H9 (cell line): ENCODE data around the gene VPS45. TPM values are rescaled to one million over a fixed set of nuclear protein-coding genes. Genes with fewer than 3 reads are reported as not detected.

Experiments
- DNase-seq: peaks from one replicate; pipeline ENCODE4 v3.0.0-alpha.2; 2017
- H2AFZ ChIP-seq: one replicate; pipeline ENCODE4 v1.6.1; 2013; ENCODE audit warnings: mild to moderate bottlenecking, low read length, control low read depth, moderate library complexity
- H2AK5ac ChIP-seq: 2 replicates; pipeline ENCODE4 v1.6.1; 2013; ENCODE audit warnings: low read length, control low read depth, mixed read lengths; ENCODE audit not compliant: insufficient read length
- H2BK120ac ChIP-seq: one replicate; pipeline ENCODE4 v1.6.1; 2013; ENCODE audit warnings: low read depth, mild to moderate bottlenecking, low read length, control low read depth, inconsistent platforms; ENCODE audit not compliant: poor library complexity, severe bottlenecking
- H2BK12ac ChIP-seq: 2 replicates; pipeline ENCODE4 v1.6.1; 2013; ENCODE audit warnings: low read length, control low read depth, mixed read lengths, low read depth; ENCODE audit not compliant: insufficient read length
- H2BK15ac ChIP-seq: 2 replicates; pipeline ENCODE4 v1.6.1; 2013; ENCODE audit warnings: low read depth, low read length, control low read depth
- H2BK20ac ChIP-seq: one replicate; pipeline ENCODE4 v1.6.1; 2013; ENCODE audit warnings: low read depth, mild to moderate bottlenecking, low read length, control low read depth, inconsistent platforms; ENCODE audit not compliant: poor library complexity, severe bottlenecking
- H2BK5ac ChIP-seq: 2 replicates; pipeline ENCODE4 v1.6.1; 2013; ENCODE audit warnings: low read length, control low read depth, mixed read lengths; ENCODE audit not compliant: insufficient read length
- H3K14ac ChIP-seq: 2 replicates; pipeline ENCODE4 v1.6.1; 2013; ENCODE audit warnings: low read length, control low read depth; ENCODE audit not compliant: insufficient read depth
- H3K18ac ChIP-seq: 2 replicates; pipeline ENCODE4 v1.6.1; 2013; ENCODE audit warnings: low read depth, mild to moderate bottlenecking, mixed read lengths, low read length, control low read depth; ENCODE audit not compliant: insufficient read length
- H3K23ac ChIP-seq: 2 replicates; pipeline ENCODE4 v1.6.1; 2013; ENCODE audit warnings: low read length, control low read depth, mixed read lengths, low read depth; ENCODE audit not compliant: insufficient read length
- H3K23me2 ChIP-seq: 2 replicates; pipeline ENCODE4 v1.6.1; 2013; ENCODE audit warnings: low read depth, mild to moderate bottlenecking, mixed read lengths, low read length, control low read depth; ENCODE audit not compliant: insufficient read length, poor library complexity, severe bottlenecking
- H3K27ac ChIP-seq: 2 replicates; pipeline ENCODE4 v1.5.1; 2013; ENCODE audit warnings: low read length, control low read depth, mixed read lengths, low read depth; ENCODE audit not compliant: insufficient read length
- H3K27me3 ChIP-seq: 2 replicates; pipeline ENCODE4 v1.6.1; 2013; ENCODE audit warnings: low read length, control low read depth, inconsistent platforms; ENCODE audit not compliant: insufficient read depth
- H3K4ac ChIP-seq: 2 replicates; pipeline ENCODE4 v1.6.1; 2013; ENCODE audit warnings: low read depth, mild to moderate bottlenecking, control low read depth, inconsistent platforms, low read length, moderate library complexity
- H3K4me1 ChIP-seq: 2 replicates; pipeline ENCODE4 v1.6.1; 2013; ENCODE audit warnings: low read length, control low read depth, inconsistent platforms; ENCODE audit not compliant: insufficient read depth
- H3K4me2 ChIP-seq: 2 replicates; pipeline ENCODE4 v1.6.1; 2013; ENCODE audit warnings: low read length, control low read depth, mixed read lengths; ENCODE audit not compliant: insufficient read length, insufficient read depth
- H3K56ac ChIP-seq: 2 replicates; pipeline ENCODE4 v1.6.1; 2013; ENCODE audit warnings: low read depth, mild to moderate bottlenecking, mixed read lengths, low read length, control low read depth; ENCODE audit not compliant: insufficient read length
- H3K79me1 ChIP-seq: 2 replicates; pipeline ENCODE4 v1.6.1; 2013; ENCODE audit warnings: low read depth, mild to moderate bottlenecking, moderate library complexity, low read length, control low read depth, inconsistent platforms; ENCODE audit not compliant: insufficient read depth, poor library complexity, severe bottlenecking
- H3K79me2 ChIP-seq: 2 replicates; pipeline ENCODE4 v1.6.1; 2013; ENCODE audit warnings: low read length, control low read depth, inconsistent platforms; ENCODE audit not compliant: insufficient read depth
- H3K9ac ChIP-seq: 2 replicates; pipeline ENCODE4 v1.6.1; 2013; ENCODE audit warnings: low read length, control low read depth, mixed read lengths; ENCODE audit not compliant: insufficient read length; ENCODE audit errors: extremely low read depth
- H3K9me3 ChIP-seq: one replicate; pipeline ENCODE4 v1.6.1; 2013; ENCODE audit warnings: low read depth, low read length, inconsistent platforms; ENCODE audit not compliant: control insufficient read depth
- H3T11ph ChIP-seq: one replicate; pipeline ENCODE4 v1.6.1; 2013; ENCODE audit warnings: mild to moderate bottlenecking, low read length, control low read depth, inconsistent platforms
- H4K20me1 ChIP-seq: one replicate; pipeline ENCODE4 v1.6.1; 2013; ENCODE audit not compliant: control insufficient read depth, insufficient read length, insufficient read depth
- H4K5ac ChIP-seq: 2 replicates; pipeline ENCODE4 v1.6.1; 2013; ENCODE audit warnings: low read depth, mild to moderate bottlenecking, mixed read lengths, low read length, control low read depth; ENCODE audit not compliant: insufficient read length
- H4K8ac ChIP-seq: replicated peaks from 2 replicates; pipeline ENCODE4 v1.6.1; 2013; ENCODE audit warnings: low read length, control low read depth, mixed read lengths, low read depth; ENCODE audit not compliant: insufficient read length
- H4K91ac ChIP-seq: 2 replicates; pipeline ENCODE4 v1.6.1; 2013; ENCODE audit warnings: low read depth, mild to moderate bottlenecking, moderate library complexity, mixed read lengths, low read length, control low read depth; ENCODE audit not compliant: insufficient read length
- H3K27ac Mint-ChIP-seq, 3 experiments: 2 replicates in 2 of 3; 3 replicates in 1 of 3; pipeline ENCODE4 v1.8.0; 2020 to 2021; ENCODE audit warnings: mixed read lengths in 3 of 3, mild to moderate bottlenecking in 1 of 3, moderate library complexity in 1 of 3
- H3K27me3 Mint-ChIP-seq: 2 replicates; pipeline ENCODE4 v1.8.0; 2021; ENCODE audit warnings: low read depth, mild to moderate bottlenecking, moderate library complexity, mixed read lengths
- H3K36me3 Mint-ChIP-seq, 3 experiments: 2 replicates in 2 of 3; 3 replicates in 1 of 3; pipeline ENCODE4 v1.8.0; 2020 to 2021; ENCODE audit warnings: low read depth in 3 of 3, mixed read lengths in 3 of 3; ENCODE audit not compliant: insufficient read depth in 1 of 3
- H3K4me1 Mint-ChIP-seq, 2 experiments: 2 replicates each; pipeline ENCODE4 v1.8.0; 2020; ENCODE audit warnings: mixed read lengths in 2 of 2
- H3K4me3 Mint-ChIP-seq, 2 experiments: 2 replicates in 1 of 2; 3 replicates in 1 of 2; pipeline ENCODE4 v1.8.0; 2020 to 2021; ENCODE audit warnings: mild to moderate bottlenecking in 2 of 2, mixed read lengths in 2 of 2, moderate library complexity in 1 of 2
- H3K9me3 Mint-ChIP-seq, 2 experiments: 2 replicates in 1 of 2; 3 replicates in 1 of 2; pipeline ENCODE4 v1.8.0; 2020; ENCODE audit warnings: mild to moderate bottlenecking in 2 of 2, mixed read lengths in 2 of 2, moderate library complexity in 1 of 2
- CTCF ChIP-seq: fragments of 200-600 bp; sonication (generic); conservative IDR thresholded peaks from 3 replicates; pipeline ENCODE4 v1.8.0; 2021; ENCODE audit warnings: antibody characterized with exemption, mild to moderate bottlenecking
- WGBS: extraction: QIAGEN DNeasy Blood & Tissue Kit; methylation state at CpG from one replicate; pipeline ENCODE4 v1.1.7; 2013; ENCODE audit warnings: missing lambda C conversion rate, low lambda C conversion rate, mixed read lengths; ENCODE audit not compliant: insufficient read length; ENCODE audit errors: extremely low coverage; 5-methylcytosine and 5-hydroxymethylcytosine counted together
- total RNA-seq: library from RNA; stranded (reverse); gene quantifications from 2 replicates; pipeline ENCODE4 v1.2.1, GENCODE V29; 2021

The VPS45 gene
- total RNA-seq, 1 experiment from 2014 or later = 31.8 TPM

- Mint-ChIP-seq H3K4me3 (peak overlapping the region; percentile 94 to 96), H3K4me1 (peaks cover 19 to 20% of the 10 kb centered on the region in 2 experiments), H3K27ac (no peak overlapping the region; a peak in 1 of 7 replicates), H3K27me3 (no peaks in the 10 kb centered on the region), H3K9me3 (no peaks in the 10 kb centered on the region), H3K36me3 (peaks cover 3 to 27% (median 27%) of the 10 kb centered on the region in 3 experiments; a peak in 6 of 7 replicates)
- Histone ChIP-seq H3K79me1 (no peaks in the 10 kb centered on the region), H3K14ac (no peak overlapping the region), H2BK20ac (no peak overlapping the region), H3K18ac (no peak overlapping the region), H3K23me2 (peaks cover 4% of the 10 kb centered on the region), H3K56ac (no peak overlapping the region), H4K8ac (no peak overlapping the region), H3K27me3 (no peaks in the 10 kb centered on the region), H3K4me2 (peak overlapping the region; percentile 87), H3K4ac (no peak overlapping the region), H3K23ac (no peak overlapping the region), H3K9me3 (no peaks in the 10 kb centered on the region), H2BK12ac (no peak overlapping the region), H3K9ac (peak overlapping the region; percentile 83), H4K20me1 (no peaks in the 10 kb centered on the region), H3K27ac (no peak overlapping the region), H3K4me1 (no peaks in the 10 kb centered on the region), H3T11ph (no peak overlapping the region), H2BK120ac (no peak overlapping the region), H2AK5ac (no peak overlapping the region), H2AFZ (no peak overlapping the region), H4K5ac (no peak overlapping the region), H2BK5ac (no peak overlapping the region), H3K79me2 (no peaks in the 10 kb centered on the region), H4K91ac (no peak overlapping the region), H2BK15ac (no peak overlapping the region)
- no peak for DNase-seq
- no peak for TF ChIP-seq CTCF
- no CpG with 5 or more reads among the region's 2 CpGs for WGBS
These were observed 496 bp downstream of the VPS45 start for GRCh38 chr1:150068109-150068435.
